ENCODE data around the gene TTN. TPM values are rescaled to one million over a fixed set of nuclear protein-coding genes. Genes with fewer than 3 reads are reported as not detected.

TTN gene
- total and polyA plus RNA-seq, 10 of the 15 experiments (the other 5 are each of a cell fraction or from before 2014, with no cell fraction given) = 0.15 to 9.0 (median 1.8) TPM

- 94% methylated on average over 6 of the region's 6 CpGs for WGBS (ENCODE audit: insufficient coverage, insufficient replicate concordance, low lambda C conversion rate, missing lambda C conversion rate)
- Histone ChIP-seq H3K4me3 (peak overlapping the region; percentile 13; the same call in 1 of the 2 replicates), H3K4me1 (ENCODE audit: control insufficient read depth, insufficient read depth, low read length) (peaks cover 7% of the 10 kb centered on the region; the same call in 1 of the 2 replicates), H3K4me2 (ENCODE audit: control insufficient read depth, insufficient read depth) (peak overlapping the region; percentile 61), H3K27me3 (replicated peaks in 1 of 2; ENCODE audit: control insufficient read depth in 2 of 2, insufficient read depth in 2 of 2, low read length in 1 of 2) (no peaks in the 10 kb centered on the region), H3K27ac (ENCODE audit: control insufficient read depth, insufficient read depth) (no peak overlapping the region), H3K9me3 (replicated peaks; ENCODE audit: control insufficient read depth, insufficient read depth, low read length) (no peaks in the 10 kb centered on the region), H4K20me1 (ENCODE audit: control insufficient read depth, insufficient read depth) (no peaks in the 10 kb centered on the region), H3K79me2 (ENCODE audit: control insufficient read depth, insufficient read depth, low read length) (peaks cover 37% of the 10 kb centered on the region), H3K36me3 (ENCODE audit: control insufficient read depth in 2 of 2, insufficient read depth in 2 of 2, low read length in 1 of 2) (peaks cover 0 to 3% of the 10 kb centered on the region in 2 experiments; a peak in 1 of 4 replicates), H3K9ac (ENCODE audit: control insufficient read depth, insufficient read depth, low read length) (no peak overlapping the region), H2AFZ (ENCODE audit: control insufficient read depth, low read depth, low read length) (no peak overlapping the region)
- ChIA-PET SMC1A (ENCODE audit: uncharacterized antibody, unreplicated experiment) (interaction anchor here (0.6 kb wide), 1 partner anchor 39 kb away, joined by 3 read pairs; no protein-coding TSS in a partner anchor), CTCF (no interaction called here), RAD21 (ENCODE audit: unreplicated experiment) (no interaction called here), POLR2A (no interaction called here)
- DNase-seq (ENCODE audit: low read depth, low spot score) (no peak), ATAC-seq (no peak), FAIRE-seq (no peak)
- in situ Hi-C loops (cut with MboI) = no loop called here
- no TSS peak for BruUV-seq (replicated peaks)
- intact Hi-C loops (cut with micrococcal nuclease; ENCODE audit: unreplicated experiment) = loop anchor here (5.0 kb wide), 1 partner anchor 218 kb away; no protein-coding TSS in a partner anchor
- TF ChIP-seq RAD21 (IDR thresholded peaks at IDR 0.05; ENCODE audit: insufficient read depth, low read depth, low read length) (no peak), HDAC6 (IDR thresholded peaks at IDR 0.05; ENCODE audit: unreplicated experiment) (no peak), NFIC (IDR thresholded peaks at IDR 0.05; ENCODE audit: low read depth, low read length) (no peak), KDM1A (IDR thresholded peaks at IDR 0.05; ENCODE audit: borderline replicate concordance) (no peak), ATF2 (IDR thresholded peaks at IDR 0.05; ENCODE audit: low read length) (no peak), E2F8 (IDR thresholded peaks at IDR 0.05; ENCODE audit: low read depth, partially characterized antibody) (no peak), CBX5 (IDR thresholded peaks at IDR 0.05; ENCODE audit: low read depth) (no peak), ZNF384 (IDR thresholded peaks at IDR 0.05; ENCODE audit: borderline replicate concordance, low read depth, low read length) (no peak), CBFB (IDR thresholded peaks at IDR 0.05; ENCODE audit: low read depth) (no peak)
- TF ChIP-seq, protein P1, sequence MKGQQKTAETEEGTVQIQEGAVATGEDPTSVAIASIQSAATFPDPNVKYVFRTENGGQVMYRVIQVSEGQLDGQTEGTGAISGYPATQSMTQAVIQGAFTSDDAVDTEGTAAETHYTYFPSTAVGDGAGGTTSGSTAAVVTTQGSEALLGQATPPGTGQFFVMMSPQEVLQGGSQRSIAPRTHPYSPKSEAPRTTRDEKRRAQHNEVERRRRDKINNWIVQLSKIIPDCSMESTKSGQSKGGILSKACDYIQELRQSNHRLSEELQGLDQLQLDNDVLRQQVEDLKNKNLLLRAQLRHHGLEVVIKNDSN (IDR thresholded peaks at IDR 0.05; ENCODE audit: borderline replicate concordance, extremely low read length, insufficient read depth, low read depth, low read length) = no peak
- TF ChIP-seq, protein P2, sequence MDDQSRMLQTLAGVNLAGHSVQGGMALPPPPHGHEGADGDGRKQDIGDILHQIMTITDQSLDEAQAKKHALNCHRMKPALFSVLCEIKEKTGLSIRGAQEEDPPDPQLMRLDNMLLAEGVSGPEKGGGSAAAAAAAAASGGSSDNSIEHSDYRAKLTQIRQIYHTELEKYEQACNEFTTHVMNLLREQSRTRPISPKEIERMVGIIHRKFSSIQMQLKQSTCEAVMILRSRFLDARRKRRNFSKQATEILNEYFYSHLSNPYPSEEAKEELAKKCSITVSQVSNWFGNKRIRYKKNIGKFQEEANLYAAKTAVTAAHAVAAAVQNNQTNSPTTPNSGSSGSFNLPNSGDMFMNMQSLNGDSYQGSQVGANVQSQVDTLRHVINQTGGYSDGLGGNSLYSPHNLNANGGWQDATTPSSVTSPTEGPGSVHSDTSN (IDR thresholded peaks at IDR 0.05; ENCODE audit: insufficient replicate concordance, low read depth, low read length) = no peak
- TF ChIP-seq, protein P3, sequence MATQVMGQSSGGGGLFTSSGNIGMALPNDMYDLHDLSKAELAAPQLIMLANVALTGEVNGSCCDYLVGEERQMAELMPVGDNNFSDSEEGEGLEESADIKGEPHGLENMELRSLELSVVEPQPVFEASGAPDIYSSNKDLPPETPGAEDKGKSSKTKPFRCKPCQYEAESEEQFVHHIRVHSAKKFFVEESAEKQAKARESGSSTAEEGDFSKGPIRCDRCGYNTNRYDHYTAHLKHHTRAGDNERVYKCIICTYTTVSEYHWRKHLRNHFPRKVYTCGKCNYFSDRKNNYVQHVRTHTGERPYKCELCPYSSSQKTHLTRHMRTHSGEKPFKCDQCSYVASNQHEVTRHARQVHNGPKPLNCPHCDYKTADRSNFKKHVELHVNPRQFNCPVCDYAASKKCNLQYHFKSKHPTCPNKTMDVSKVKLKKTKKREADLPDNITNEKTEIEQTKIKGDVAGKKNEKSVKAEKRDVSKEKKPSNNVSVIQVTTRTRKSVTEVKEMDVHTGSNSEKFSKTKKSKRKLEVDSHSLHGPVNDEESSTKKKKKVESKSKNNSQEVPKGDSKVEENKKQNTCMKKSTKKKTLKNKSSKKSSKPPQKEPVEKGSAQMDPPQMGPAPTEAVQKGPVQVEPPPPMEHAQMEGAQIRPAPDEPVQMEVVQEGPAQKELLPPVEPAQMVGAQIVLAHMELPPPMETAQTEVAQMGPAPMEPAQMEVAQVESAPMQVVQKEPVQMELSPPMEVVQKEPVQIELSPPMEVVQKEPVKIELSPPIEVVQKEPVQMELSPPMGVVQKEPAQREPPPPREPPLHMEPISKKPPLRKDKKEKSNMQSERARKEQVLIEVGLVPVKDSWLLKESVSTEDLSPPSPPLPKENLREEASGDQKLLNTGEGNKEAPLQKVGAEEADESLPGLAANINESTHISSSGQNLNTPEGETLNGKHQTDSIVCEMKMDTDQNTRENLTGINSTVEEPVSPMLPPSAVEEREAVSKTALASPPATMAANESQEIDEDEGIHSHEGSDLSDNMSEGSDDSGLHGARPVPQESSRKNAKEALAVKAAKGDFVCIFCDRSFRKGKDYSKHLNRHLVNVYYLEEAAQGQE (IDR thresholded peaks at IDR 0.05; ENCODE audit: low read depth, low read length) = no peak
These were observed 322.8 kb downstream of the TTN start for GRCh38 chr2:178484245-178485041.

Measured in GM12878 (cell line).